HepG2 (cell line): Measurements from ENCODE around the gene RPL19. TPM values are rescaled to one million over a fixed set of nuclear protein-coding genes. Genes with fewer than 3 reads are reported as not detected.

ENCODE experiments used
- ATAD3A ChIP-seq: sonication (generic); formaldehyde crosslinking; IDR thresholded peaks from 2 replicates; pipeline ENCODE4 v1.4.0; 2020; ENCODE audit warnings: missing genetic modification reagents
- CBX2 ChIP-seq, 2 experiments: fragments of 200-600 bp in 1 of 2; sonication (generic); formaldehyde crosslinking in 1 of 2; IDR thresholded peaks; 2 replicates each; pipeline versions ENCODE4 v1.7.0 to v1.8.1; 2018 to 2022; ENCODE audit warnings: low read depth in 2 of 2, low read length in 1 of 2, mild to moderate bottlenecking in 1 of 2, missing genetic modification reagents in 1 of 2
- PRDM10 ChIP-seq: sonication (generic); formaldehyde crosslinking; IDR thresholded peaks from 2 replicates; pipeline ENCODE4 v1.4.0; 2020; ENCODE audit warnings: low read depth, missing genetic modification reagents
- ZBTB21 ChIP-seq: sonication (generic); formaldehyde crosslinking; IDR thresholded peaks from 2 replicates; pipeline ENCODE4 v1.4.0; 2020; ENCODE audit warnings: missing genetic modification reagents
- ZNF260 ChIP-seq: sonication (generic); formaldehyde crosslinking; IDR thresholded peaks from 2 replicates; pipeline ENCODE4 v1.4.0; 2020; ENCODE audit warnings: missing genetic modification reagents, low read depth, mild to moderate bottlenecking, borderline replicate concordance
- ZNF281 ChIP-seq: sonication (generic); formaldehyde crosslinking; IDR thresholded peaks from 2 replicates; pipeline ENCODE4 v1.4.0; 2020; ENCODE audit warnings: missing genetic modification reagents, borderline replicate concordance
- ZNF337 ChIP-seq: sonication (generic); formaldehyde crosslinking; IDR thresholded peaks from 2 replicates; pipeline ENCODE4 v1.5.1; 2020; ENCODE audit warnings: missing genetic modification reagents, low read depth, mild to moderate bottlenecking, borderline replicate concordance
- ZNF414 ChIP-seq: sonication (generic); formaldehyde crosslinking; IDR thresholded peaks from 2 replicates; pipeline ENCODE4 v1.5.0; 2020; ENCODE audit warnings: missing genetic modification reagents
- ZNF44 ChIP-seq: sonication (generic); formaldehyde crosslinking; IDR thresholded peaks from 2 replicates; pipeline ENCODE4 v1.5.1; 2020; ENCODE audit warnings: mild to moderate bottlenecking, missing genetic modification reagents
- polyA plus RNA-seq, 8 experiments: library from polyadenylated mRNA; depleted of rRNA in 3 of 8; stranded (reverse) in 7 of 8; unstranded in 1 of 8; fragments of >200 nt; fragmentation: Illumina TruSeq in 4 of 8; extraction: Trizol in 4 of 8; gene quantifications; 2 replicates each; pipeline versions ENCODE4 v1.2.1 to v1.2.3, GENCODE V29; 2011 to 2016; ENCODE audit warnings: low read depth in 4 of 8, missing spikeins in 1 of 8, mixed read lengths in 1 of 8; ENCODE audit not compliant: insufficient read depth in 1 of 8
- total RNA-seq, 5 experiments: library from RNA; depleted of rRNA; stranded (reverse); fragments of >200 nt; fragmentation: Illumina TruSeq; extraction: Trizol; gene quantifications; 2 replicates each; pipeline ENCODE4 v1.2.3, GENCODE V29; 2016; ENCODE audit warnings: low read depth in 1 of 5
- TF ChIP-seq, protein P1 (sequence below): sonication (generic); formaldehyde crosslinking; IDR thresholded peaks from 2 replicates; pipeline ENCODE4 v1.4.0; 2020; ENCODE audit warnings: missing genetic modification reagents
- TF ChIP-seq, protein P2 (sequence below): sonication (generic); formaldehyde crosslinking; IDR thresholded peaks from 2 replicates; pipeline ENCODE4 v1.4.0; 2020; ENCODE audit warnings: missing genetic modification reagents

RPL19 gene
- total and polyA plus RNA-seq, 2 of the 13 experiments (the other 11 are each of a cell fraction or from before 2014, with no cell fraction given): 2,522 to 2,768 TPM

GRCh38 chr17:39153599-39154051 is 46.5 kb upstream of the RPL19 start (continued):
- TF ChIP-seq, protein P1, sequence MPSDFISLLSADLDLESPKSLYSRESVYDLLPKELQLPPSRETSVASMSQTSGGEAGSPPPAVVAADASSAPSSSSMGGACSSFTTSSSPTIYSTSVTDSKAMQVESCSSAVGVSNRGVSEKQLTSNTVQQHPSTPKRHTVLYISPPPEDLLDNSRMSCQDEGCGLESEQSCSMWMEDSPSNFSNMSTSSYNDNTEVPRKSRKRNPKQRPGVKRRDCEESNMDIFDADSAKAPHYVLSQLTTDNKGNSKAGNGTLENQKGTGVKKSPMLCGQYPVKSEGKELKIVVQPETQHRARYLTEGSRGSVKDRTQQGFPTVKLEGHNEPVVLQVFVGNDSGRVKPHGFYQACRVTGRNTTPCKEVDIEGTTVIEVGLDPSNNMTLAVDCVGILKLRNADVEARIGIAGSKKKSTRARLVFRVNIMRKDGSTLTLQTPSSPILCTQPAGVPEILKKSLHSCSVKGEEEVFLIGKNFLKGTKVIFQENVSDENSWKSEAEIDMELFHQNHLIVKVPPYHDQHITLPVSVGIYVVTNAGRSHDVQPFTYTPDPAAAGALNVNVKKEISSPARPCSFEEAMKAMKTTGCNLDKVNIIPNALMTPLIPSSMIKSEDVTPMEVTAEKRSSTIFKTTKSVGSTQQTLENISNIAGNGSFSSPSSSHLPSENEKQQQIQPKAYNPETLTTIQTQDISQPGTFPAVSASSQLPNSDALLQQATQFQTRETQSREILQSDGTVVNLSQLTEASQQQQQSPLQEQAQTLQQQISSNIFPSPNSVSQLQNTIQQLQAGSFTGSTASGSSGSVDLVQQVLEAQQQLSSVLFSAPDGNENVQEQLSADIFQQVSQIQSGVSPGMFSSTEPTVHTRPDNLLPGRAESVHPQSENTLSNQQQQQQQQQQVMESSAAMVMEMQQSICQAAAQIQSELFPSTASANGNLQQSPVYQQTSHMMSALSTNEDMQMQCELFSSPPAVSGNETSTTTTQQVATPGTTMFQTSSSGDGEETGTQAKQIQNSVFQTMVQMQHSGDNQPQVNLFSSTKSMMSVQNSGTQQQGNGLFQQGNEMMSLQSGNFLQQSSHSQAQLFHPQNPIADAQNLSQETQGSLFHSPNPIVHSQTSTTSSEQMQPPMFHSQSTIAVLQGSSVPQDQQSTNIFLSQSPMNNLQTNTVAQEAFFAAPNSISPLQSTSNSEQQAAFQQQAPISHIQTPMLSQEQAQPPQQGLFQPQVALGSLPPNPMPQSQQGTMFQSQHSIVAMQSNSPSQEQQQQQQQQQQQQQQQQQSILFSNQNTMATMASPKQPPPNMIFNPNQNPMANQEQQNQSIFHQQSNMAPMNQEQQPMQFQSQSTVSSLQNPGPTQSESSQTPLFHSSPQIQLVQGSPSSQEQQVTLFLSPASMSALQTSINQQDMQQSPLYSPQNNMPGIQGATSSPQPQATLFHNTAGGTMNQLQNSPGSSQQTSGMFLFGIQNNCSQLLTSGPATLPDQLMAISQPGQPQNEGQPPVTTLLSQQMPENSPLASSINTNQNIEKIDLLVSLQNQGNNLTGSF (CRISPR knock-in tag): no peak; the same call in 1 of the 2 replicates
- TF ChIP-seq ZNF260: no peak
- TF ChIP-seq CBX2 (IDR thresholded peaks at IDR 0.05; ENCODE audit: low read depth, low read length): no peak
- no peak for TF ChIP-seq CBX2 (CRISPR knock-in tag; IDR thresholded peaks at IDR 0.05; ENCODE audit: low read depth)
- no peak for TF ChIP-seq ZNF44 (CRISPR knock-in tag)
- no peak for TF ChIP-seq ZBTB21
- TF ChIP-seq, protein P2, sequence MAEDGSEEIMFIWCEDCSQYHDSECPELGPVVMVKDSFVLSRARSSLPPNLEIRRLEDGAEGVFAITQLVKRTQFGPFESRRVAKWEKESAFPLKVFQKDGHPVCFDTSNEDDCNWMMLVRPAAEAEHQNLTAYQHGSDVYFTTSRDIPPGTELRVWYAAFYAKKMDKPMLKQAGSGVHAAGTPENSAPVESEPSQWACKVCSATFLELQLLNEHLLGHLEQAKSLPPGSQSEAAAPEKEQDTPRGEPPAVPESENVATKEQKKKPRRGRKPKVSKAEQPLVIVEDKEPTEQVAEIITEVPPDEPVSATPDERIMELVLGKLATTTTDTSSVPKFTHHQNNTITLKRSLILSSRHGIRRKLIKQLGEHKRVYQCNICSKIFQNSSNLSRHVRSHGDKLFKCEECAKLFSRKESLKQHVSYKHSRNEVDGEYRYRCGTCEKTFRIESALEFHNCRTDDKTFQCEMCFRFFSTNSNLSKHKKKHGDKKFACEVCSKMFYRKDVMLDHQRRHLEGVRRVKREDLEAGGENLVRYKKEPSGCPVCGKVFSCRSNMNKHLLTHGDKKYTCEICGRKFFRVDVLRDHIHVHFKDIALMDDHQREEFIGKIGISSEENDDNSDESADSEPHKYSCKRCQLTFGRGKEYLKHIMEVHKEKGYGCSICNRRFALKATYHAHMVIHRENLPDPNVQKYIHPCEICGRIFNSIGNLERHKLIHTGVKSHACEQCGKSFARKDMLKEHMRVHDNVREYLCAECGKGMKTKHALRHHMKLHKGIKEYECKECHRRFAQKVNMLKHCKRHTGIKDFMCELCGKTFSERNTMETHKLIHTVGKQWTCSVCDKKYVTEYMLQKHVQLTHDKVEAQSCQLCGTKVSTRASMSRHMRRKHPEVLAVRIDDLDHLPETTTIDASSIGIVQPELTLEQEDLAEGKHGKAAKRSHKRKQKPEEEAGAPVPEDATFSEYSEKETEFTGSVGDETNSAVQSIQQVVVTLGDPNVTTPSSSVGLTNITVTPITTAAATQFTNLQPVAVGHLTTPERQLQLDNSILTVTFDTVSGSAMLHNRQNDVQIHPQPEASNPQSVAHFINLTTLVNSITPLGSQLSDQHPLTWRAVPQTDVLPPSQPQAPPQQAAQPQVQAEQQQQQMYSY: no peak; the same call in 1 of the 2 replicates
- TF ChIP-seq PRDM10 (CRISPR knock-in tag): 0 out of 2 replicates have a peak, but pooled peaks have one; percentile 62
- 0 out of 2 replicates have a peak, but pooled peaks have one; percentile 20 for TF ChIP-seq ZNF337
- TF ChIP-seq ATAD3A (CRISPR knock-in tag): no peak
- TF ChIP-seq ZNF281: no peak
- TF ChIP-seq ZNF414: peak; percentile 4; the same call in 1 of the 2 replicates
